Midbrain (tissue), 1 donor: ENCODE data around the gene ZFPL1.

Experiments used
- DNase-seq: peaks from one replicate; lab custom pipeline; 2025; lab: John Stamatoyannopoulos, UW

The ZFPL1 gene

DNA sequence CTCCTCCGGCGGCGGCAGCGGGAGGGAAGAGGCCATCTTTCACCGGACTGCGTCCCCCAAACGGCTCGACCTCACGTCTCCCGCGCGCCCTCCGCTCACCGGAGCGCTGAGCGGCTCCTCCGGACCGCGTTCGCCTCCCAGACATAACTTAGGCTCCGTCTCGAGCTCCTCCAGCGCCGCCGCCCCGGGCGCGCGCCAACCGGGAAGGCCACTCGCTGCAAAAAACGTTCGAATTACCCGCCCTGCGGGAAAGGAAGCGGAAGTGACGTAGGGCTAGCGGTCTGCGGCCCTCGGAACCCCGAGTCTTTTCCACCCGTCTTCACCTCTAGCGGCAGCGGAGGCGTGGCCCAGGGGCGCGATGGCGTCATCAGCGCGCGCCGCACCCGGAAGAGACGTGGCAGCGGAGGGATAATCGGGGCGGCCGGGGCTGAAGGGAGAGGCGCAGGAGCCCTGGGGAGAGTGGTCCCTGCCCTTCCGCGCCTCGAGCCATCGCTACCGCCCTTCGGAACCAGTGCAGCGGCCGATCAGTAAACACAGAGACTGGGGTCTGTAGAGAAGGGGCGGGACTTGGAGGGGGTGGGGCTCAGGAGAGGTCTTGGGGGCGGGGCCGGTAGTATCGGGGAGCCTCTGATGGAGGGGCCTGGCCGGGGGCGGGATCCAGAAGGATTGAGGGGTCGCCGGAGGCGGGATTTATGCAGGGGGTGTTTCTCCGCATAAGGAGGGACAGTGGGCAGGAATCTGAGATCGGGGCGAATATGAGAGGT is at the start of gene ZFPL1, which contains the start of gene CDCA5:
Gene ZFPL1 (plus strand): TSS at position 389 of the 764 bp plus-strand sequence. CDS start 477 bp downstream, outside the sequence.
Gene CDCA5 (minus strand): TSS at position 207 of the 764 bp plus-strand sequence. CDS start 62 bp downstream, at position 145.
- DNase-seq = peak; percentile 97

DNA sequence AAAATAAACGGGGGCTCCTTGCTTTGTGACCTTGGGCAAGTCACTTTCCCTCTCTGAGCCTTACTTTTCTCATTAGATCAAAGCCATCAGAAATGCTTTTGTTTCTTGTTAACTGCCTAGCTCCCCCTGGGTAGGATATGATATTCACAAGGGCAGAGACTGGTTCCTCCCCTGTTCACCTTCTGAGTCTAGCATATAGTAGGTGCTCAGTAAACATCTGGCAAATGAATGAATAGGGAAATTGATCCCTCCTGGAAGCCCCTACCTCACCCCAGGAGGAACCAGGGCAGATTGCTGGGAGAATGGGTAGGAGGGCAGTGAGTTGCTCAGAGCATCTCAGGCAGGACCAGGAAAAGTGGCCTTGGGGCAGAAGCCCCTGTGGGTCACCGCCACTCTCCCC is 49.6 kb upstream of the ZFPL1 start:
- DNase-seq = no peak

DNA sequence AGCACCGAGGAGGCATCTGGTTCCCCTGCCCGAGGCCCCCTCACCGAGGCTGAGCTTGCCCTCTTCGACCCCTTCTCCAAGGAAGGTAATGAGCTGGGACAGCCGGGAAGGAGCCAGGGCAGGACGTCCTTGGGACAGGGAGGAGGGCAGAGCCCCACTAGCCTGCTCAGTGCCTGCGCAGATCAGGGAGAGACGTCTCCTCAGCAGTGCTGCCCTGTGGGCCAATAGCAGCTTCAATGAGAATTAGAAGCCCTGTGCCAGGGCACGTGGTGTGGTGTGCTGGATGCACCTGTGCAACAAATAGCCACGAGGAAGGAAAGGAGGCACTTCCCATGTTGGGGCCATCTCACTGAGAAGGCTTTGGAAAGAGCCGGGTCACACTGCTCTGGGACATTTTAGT is 48.4 kb upstream of the ZFPL1 start:
- DNase-seq = no peak

DNA sequence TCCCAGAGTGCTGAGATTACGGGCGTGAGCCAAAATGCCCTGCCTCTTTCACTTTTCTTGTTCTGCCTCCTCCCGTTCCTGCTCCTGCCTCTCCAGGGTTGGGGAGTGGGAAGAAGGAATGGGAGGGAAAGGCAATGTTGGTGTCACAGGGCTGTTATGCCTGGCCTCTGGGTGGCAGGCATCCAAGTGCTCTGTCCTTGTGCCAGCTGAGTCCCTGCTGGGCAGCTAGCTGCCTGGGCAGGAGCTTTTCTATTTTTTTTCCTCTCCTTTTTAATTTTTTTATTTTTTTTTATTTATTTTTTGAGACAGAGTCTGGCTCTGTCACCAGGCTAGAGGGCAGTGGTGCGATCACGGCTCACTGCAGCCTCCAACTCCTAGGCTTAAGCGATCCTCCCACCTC is 47.1 kb upstream of the ZFPL1 start:
- peak; percentile 77 for DNase-seq

DNA sequence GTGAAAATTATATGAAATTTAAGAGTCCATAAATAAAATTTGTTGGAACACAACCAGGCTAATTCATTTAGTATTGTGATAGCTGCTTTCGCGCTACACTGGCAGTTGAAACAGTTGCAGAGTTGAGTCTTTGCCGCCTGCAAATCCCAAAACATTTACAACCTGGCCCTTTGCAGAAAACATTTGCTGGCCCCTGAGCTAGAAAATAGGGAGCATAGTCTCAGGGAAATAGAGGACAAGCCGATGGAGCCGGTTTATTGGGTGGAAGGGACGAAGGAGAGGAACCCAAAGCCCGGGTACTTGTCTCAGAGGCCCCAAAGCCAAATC is 43.5 kb upstream of the ZFPL1 start:
- DNase-seq = no peak

DNA sequence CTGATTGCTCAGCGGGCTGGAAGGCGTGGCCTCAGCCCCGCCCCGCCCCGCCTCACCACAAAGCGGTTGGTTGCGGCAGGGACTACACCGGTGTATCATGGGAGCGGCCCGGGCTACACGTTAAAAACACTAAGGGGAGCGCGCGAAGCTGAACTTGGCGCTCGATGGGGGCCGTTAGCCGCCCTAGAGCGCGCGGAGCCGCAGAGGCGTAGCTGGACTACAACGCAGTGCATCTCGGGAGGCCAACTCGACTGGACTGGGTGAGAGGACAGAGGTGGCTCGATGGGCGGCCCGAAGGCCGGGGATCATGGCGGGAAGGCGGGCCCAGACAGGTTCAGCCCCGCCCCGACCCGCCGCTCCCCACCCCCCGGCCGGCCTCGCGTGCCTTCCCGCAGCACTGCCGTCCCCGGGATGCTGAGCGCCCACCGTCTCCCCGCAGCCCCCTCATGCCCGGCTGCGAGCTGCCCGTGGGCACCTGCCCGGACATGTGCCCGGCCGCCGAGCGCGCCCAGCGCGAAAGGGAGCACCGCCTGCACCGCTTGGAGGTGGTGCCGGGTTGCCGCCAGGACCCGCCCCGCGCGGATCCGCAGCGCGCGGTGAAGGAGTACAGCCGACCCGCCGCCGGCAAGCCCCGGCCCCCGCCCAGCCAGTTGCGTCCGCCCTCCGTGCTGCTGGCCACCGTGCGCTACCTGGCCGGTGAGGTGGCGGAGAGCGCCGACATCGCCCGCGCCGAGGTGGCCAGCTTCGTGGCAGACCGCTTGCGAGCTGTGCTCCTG is 43.0 kb upstream of the ZFPL1 start, which contains the start of gene SAC3D1:
Gene SAC3D1 (plus strand): TSS at position 364 of the 776 bp plus-strand sequence. CDS start 83 bp downstream, at position 447.
- peak; percentile 86 for DNase-seq

DNA sequence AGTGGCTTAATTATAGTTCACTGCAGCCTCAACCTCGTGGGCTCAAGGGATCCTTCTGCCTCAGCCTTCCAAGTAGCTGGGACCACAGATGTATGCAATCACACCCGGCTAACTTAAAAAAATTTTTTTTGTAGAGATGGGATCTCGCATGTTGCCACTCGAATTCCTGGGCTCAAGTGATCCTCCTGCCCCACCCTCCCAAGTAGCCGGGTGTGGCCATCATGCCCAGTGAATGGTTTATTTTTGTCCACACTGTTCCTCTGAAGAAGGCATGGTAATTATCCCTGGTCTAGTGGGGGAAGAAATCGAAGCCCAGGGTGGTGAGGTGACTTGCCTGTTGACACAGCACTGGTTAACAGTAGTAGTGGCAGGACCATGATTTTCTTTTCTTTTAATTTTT is 41.1 kb upstream of the ZFPL1 start:
- DNase-seq = no peak

DNA sequence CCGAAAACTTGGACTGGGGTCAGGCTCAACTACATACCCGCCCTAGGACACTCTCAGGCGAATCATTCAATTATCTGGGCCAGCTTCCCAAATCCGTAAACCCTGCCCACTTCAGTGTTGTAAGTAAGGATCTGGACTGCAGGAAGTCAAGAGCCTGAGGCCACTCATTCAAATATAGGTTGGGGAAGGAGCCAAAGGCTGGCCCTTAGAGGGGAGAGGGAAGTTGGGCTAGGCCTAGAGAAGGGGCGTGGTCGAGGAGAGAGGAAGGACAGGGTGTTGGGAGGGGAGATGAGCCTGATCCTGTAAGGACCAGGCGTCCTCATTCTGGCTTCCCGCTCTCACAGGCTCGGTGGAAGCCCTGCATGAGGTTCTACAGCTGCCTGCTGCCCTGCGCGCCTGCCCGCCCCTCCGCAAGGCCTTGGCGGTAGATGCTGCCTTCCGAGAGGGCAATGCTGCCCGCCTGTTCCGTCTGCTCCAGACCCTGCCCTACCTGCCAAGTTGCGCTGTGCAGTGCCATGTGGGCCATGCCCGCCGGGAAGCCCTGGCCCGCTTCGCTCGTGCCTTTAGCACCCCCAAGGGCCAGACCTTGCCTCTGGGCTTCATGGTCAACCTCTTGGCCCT is 40.0 kb upstream of the ZFPL1 start:
- DNase-seq = peak; percentile 6

DNA sequence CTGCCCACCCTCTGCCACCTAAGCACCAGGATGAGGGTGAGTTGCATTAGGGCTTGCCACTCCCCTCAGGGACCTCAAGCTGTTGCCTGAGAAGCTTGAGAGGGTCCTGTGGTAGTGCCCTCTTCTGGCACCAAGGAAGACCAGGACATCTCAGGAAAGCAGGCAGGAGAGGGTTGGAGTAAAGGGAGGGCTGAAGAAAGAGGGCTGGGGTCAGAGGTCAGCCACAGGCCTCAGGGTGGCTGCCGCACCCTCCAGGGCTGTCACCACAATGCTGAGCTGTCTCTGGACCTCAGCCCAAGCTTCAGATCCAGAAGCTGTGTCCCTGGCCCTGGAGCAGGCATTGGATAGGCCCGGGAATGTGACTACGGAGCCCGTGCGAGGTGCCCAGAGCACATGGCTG is 39.0 kb upstream of the ZFPL1 start:
- no peak for DNase-seq

DNA sequence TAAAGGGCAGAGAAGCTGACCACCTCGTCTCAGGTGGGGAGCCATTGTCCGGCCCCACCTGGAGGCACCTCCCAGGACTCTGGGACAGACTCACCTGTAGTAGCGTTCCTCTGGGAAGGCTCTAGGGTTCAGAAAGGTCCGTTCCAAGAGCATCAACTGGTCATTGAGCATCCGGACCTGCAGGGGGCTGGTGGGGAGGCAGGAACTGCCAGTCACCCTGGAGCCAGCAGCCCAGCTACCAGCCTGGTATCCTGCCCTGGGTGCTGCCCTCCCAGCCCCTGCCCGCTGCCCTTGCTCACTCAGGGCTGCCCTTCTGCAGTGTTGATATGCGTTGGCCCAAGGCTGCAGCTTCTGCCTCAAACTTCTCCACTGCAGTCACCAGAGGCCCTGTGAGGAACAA is 38.3 kb upstream of the ZFPL1 start:
- DNase-seq = no peak

DNA sequence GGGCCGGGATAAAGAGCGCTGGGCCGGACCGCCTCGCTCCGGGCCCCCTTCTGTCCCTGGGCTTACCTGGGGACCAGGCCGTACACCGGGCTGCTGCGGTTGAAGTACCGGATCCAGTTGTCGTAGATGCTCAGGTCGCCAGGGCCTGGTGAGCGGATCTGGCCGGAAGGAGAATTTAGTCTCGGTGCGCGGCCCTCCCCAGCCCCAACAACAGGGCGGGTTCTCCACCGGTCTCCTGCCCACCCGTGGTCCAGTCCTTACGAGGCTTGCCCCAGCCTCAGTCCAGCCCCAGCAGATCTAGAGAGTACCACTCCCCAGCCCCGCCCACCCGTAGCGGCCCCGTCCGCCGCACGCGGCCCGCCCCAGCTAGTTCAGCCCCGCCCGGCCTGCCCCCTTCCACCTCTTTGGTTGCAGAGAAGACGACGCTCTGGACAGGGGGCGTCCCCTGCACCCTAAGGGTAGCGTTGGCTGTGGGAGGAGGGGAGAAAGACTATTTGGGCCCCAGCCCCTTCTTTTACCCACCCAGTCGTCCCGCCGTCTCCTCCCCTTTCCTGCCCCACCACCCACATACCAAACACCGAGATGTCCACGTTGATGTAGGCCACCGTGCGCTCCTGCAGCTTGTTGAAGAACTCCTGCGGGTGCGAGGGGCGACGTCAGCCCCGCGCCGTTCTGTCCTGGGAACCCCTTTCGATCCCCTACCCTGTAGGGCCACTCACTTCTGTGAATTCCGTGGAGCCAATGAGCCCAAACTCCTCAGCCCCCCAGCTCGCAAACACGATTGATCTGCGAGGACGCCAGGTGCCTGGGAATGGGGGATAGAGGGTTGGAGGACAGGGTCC is 36.2 kb upstream of the ZFPL1 start:
- no peak for DNase-seq

DNA sequence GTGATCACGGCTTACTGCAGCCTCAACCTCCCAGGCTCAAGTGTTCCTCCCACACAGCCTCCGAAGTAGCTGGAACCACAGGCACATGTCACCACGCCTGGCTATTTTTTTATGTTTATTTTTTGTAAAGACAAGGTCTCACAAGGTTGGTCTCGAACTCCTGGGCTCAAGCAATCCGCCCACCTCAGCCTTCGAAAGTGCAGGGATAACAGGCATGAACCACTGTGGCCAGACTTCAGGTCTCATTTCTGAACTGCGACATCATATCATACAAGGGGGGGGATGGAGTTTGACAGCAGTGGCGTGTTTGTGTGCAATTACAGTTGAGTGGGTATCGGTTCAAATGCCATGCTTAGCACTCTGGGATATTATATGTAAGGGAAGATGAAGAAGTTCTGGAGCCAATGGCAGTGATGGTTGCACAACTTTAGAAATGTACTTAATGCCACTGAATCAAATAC is 32.6 kb upstream of the ZFPL1 start:
- no peak for DNase-seq

DNA sequence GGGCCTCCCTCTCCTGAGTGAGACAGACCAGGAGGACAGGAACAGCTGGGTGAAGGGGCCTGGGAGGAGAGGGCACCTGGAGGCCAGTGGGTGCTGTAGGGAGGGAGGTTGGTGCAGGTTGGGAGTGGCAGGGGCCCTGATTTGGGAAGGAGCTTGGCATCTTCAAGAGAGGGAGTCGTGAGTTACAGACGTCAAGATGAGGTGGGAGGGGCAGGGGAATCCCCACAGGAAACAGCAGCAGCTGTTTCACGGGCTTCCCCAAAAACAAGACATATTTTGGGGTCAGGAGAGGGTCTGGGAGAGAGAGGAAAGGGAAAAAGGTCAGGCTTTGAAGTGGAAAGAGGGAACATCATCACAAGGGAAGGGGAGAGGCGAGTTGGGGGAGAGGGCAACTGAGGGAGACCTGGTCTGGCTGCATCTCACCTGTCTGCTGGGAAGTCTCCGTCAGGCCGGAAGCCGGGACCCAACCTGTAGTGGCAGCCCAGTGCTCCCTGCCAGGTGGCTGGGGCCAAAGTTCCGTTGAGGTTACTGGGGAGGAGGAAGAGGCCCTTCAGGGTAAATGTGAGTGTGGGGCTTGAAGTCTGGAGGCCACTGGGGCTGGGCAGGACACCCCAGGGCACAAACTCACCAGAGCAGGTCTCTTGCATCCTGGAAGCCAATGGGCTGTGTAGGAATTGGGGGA is 30.1 kb upstream of the ZFPL1 start:
- DNase-seq = no peak

DNA sequence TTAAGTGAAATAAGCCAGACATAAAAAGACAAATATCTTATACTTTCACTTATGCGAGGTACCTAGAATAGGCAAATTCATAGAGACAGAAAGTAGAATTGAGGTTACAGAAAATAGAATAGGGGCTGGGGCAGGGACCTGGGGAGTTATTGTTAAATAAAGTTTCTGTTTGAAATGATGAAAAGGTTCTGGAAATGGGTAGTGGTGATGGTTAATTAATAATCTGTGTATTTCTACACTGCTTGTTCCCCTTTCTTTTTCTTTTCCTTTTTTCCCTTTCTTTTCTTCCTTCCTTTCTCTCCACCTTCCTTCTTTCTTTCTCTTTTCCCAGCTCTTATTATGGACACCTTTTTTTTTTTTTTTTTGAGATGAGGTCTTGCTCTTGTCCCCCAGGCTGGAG is 28.5 kb upstream of the ZFPL1 start:
- no peak for DNase-seq

DNA sequence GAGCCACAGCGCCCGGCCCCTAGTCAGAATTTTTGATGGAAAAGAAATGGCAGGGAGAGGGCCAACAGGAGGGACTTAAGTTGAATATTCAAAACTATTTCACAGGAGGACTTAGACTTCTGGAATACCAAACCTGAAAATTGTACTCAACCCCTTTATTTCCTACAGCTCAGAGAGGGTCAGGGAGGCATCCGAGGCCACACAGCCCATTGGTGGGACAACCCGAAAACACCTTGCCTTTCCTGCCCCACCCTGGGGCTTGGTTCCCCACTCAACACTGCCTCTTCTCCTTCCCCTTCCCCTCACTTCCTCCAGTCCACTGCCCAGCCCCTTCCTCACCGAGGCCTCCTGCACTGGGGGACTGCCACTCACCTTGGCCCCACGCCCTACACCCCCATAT is 27.0 kb upstream of the ZFPL1 start:
- DNase-seq = no peak

DNA sequence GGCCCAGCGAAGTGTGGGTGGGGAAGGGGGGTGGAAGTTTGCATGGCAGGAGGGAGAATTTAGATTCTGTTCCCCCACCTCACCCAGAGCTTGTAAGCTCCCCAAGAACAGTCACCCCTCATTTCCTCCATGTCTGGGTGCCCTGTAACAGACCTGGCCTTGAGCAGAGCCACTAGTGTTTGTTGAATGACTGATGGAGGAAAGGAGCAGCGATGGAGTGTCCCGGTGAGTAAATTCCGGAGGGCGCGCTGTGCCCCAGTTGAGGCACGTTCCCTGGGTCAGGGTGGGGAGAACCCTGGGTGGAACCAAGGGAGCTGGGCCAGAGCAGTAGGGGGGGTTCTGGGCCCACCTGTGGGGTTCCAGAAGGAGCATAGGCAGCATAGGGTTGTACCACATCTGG is 26.5 kb upstream of the ZFPL1 start:
- DNase-seq = no peak

DNA sequence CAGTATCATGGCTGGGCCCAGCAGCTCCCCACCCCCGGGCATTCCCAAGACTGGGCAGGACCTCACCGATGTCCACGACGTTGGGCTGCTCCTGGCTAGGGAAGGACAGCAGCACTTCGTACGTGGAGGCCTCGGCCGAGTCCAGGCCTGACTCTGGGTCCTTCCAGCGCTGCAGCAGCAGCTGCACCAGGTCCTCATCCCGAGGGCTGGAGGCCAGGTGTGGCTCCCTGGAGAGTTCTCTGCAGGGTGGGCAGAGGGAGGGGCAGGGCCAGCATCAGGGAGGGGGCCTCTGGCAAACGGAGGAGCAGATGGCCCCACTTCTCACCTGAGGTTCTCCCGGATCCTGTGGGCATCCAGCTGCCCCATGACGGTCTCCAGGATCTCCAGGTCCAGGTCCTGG is 26.0 kb upstream of the ZFPL1 start:
- no peak for DNase-seq

DNA sequence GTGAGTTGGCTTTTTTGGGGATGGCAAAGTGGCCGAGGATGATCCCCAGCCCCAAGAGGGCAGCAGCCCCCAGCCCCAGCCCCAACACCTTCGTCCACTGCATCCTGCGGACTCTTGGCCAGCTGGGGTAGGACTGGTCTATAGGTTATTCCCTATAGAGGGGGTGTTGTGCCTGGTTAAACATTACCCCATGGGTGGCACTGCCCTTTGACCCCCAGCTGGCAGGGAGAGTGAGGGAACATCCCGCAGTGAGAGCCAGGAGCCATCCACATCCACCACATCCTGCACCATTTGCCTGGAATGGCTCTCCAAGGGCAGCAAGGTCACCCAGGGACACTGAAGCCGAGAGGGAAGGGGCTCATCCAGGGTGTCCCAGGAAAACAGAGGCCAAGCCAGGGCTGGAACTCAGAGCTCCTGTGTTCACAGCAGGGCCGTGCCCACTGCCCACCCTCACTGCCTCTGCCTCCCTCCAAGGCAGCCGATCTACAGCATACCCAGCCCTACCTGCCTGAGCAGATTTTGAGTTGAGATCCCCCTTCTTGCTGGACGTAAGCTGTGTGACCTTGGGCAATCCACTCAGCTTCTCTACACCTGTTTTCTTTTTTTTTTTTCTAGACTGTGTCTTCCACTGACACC is 25.5 kb upstream of the ZFPL1 start, which contains the start of gene NAALADL1:
Gene NAALADL1 (minus strand): TSS at position 135 of the 636 bp plus-strand sequence. CDS start 32 bp downstream, at position 103.
- no peak for DNase-seq

DNA sequence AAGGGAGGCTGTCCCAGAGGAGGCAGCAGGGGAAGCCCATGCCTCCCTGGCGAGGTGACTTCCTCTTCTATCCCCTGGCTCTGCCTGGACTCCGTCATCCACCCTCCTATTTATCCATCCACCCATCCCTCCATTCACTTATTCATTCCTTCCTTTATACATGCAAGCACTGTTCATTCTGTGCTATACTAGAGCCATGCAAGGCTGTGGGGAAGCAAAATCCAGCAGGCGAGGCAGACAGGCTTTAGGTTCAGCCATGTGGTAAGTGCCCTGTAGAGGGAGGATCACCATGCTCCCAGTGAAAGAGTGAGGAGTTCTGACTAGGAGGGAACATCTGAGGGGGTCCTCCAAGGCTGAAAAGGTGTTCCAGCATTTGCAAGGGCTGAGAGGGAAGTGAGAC is 24.5 kb upstream of the ZFPL1 start:
- no peak for DNase-seq

DNA sequence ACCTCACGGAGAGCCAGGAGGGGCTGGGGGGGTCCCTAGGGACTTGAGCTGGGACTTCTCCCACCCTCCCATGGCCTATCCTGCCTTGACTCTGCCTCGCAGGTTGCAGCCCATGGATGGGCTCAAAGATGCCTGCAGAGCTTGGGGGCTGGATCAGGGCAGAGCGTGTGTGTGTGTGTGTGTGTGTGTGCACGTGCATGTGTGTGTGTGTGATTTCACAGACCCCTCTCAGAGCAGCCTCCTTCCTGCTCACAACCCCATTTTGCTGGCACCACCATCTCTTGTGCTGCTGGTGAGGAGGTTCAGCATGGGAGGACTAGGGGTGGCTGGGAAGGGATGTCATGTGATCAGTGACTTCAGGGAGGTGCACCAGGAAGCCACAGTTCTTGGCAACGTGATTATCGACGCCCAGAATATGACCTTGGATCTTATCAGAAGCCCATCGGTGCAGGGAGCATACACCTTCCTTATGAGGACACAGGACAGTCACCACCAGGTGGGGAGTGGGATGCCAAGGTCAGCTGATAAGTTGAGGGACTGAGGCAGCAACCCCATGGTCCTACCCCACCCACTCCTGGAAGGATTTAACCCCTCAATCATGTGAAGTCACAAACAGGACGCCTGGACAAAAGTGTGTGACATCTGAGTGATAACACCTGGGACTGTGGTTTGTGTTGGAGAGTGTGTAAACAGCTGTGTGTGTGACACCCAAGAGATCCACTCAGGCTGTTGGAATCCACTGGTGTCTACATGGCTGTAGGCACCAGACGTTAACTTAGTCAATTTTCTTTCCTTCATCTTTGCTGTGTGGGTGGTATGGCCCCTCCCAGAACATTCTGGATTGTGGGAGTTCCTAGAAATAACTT is 23.8 kb upstream of the ZFPL1 start:
- DNase-seq = no peak
